ENCODE results near the gene DAPK1.

DNA sequence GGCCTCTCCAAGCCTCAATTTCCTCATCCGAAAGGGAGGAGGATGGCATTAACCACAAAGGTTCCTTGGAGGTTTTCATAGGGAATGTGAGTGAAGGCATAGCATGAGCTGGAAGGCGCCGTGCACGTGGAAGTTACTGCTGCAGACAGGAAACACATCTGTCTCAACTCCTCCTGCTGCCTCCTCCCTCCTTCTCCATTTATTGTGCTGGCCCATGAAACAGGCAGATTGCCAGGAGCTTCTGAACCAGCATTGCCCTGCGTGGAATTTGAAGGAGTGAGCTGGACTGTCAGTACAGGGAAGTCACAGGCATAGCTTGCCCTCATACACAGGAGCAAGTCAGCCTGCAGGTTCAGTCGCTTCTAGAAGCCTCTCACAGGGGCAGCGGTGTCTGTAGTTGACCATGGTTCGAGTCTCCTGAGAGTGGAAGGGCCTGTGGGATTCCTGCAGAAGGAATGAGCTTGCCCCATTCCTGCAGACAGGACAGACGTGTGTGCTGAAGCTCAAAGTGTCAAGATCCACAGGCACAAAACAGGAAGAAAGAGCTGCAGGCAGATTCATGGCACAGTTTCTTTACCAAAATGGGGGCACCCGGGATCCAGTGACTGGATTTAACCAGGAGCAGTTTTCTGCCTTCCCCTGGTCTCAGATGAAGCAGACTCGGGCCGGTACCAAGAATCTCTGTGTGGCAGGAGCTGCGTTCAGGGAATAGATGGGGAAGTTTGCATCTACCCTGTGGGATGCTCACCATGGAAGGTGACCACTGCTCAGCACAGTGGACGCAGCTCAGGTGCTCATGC, 179.5 kb downstream of the DAPK1 start:
- no peak for TF ChIP-seq EZH2 (IDR thresholded peaks at IDR 0.05; ENCODE audit: borderline replicate concordance, low read length)
- TF ChIP-seq, protein P1, sequence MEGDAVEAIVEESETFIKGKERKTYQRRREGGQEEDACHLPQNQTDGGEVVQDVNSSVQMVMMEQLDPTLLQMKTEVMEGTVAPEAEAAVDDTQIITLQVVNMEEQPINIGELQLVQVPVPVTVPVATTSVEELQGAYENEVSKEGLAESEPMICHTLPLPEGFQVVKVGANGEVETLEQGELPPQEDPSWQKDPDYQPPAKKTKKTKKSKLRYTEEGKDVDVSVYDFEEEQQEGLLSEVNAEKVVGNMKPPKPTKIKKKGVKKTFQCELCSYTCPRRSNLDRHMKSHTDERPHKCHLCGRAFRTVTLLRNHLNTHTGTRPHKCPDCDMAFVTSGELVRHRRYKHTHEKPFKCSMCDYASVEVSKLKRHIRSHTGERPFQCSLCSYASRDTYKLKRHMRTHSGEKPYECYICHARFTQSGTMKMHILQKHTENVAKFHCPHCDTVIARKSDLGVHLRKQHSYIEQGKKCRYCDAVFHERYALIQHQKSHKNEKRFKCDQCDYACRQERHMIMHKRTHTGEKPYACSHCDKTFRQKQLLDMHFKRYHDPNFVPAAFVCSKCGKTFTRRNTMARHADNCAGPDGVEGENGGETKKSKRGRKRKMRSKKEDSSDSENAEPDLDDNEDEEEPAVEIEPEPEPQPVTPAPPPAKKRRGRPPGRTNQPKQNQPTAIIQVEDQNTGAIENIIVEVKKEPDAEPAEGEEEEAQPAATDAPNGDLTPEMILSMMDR (IDR thresholded peaks at IDR 0.05; ENCODE audit: low read length): no peak

All from OCI-LY1 (cell line).